ENCODE measurements around the gene BIRC6. TPM values are rescaled to one million over a fixed set of nuclear protein-coding genes. Genes with fewer than 3 reads are reported as not detected.
A peak's percentile ranks its signal among the peaks of the same experiment; 100 is the strongest.
"Not testable (repeated sequence)": the region's sequence is repeated elsewhere in the genome, so short reads cannot be mapped to it uniquely, and the experiment has no call there.

The BIRC6 gene
- total RNA-seq, 6 experiments from 2014 or later: 43.1 to 63.5 (median 47.2) TPM

DNA sequence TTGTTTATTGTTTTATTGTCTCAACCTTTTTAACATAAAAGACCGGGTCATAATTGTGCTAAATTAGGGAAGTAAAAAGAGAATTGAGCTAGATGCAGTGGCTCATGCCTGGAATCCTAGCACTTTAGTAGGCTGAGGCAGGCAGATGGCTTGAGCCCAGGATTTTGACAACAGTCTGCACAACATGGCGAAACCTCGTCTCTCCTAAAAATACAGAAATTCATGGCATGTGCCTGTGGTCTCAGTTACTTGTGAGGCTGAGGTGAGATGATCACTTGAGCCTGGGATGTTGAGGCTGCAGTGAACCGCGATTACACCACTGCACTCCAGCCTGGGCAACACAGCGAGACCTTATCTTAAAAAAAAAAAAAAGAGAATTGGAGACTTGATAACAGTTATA, 166.9 kb downstream of the BIRC6 start:
- intact Hi-C loops (cut with DNase I): no loop called here
- DNase-seq: no peak
- Histone ChIP-seq H3K4me1 (no peaks in the 10 kb centered on the region), H3K27me3 (no peaks in the 10 kb centered on the region), H3K9me3 (no peaks in the 10 kb centered on the region), H3K27ac (no peak overlapping the region), H3K36me3 (peaks cover 5 to 43% (median 12%) of the 10 kb centered on the region in 4 donors), H3K4me3 (no peak overlapping the region)
- WGBS (ENCODE audit: insufficient coverage, low coverage, low lambda C conversion rate, missing lambda C conversion rate): 96% methylated on average over 5 of the region's 6 CpGs
- no peak for ATAC-seq
- TF ChIP-seq, protein P1, sequence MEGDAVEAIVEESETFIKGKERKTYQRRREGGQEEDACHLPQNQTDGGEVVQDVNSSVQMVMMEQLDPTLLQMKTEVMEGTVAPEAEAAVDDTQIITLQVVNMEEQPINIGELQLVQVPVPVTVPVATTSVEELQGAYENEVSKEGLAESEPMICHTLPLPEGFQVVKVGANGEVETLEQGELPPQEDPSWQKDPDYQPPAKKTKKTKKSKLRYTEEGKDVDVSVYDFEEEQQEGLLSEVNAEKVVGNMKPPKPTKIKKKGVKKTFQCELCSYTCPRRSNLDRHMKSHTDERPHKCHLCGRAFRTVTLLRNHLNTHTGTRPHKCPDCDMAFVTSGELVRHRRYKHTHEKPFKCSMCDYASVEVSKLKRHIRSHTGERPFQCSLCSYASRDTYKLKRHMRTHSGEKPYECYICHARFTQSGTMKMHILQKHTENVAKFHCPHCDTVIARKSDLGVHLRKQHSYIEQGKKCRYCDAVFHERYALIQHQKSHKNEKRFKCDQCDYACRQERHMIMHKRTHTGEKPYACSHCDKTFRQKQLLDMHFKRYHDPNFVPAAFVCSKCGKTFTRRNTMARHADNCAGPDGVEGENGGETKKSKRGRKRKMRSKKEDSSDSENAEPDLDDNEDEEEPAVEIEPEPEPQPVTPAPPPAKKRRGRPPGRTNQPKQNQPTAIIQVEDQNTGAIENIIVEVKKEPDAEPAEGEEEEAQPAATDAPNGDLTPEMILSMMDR (IDR thresholded peaks at IDR 0.05): no peak
- TF ChIP-seq POLR2A (IDR thresholded peaks at IDR 0.05): no peak

DNA sequence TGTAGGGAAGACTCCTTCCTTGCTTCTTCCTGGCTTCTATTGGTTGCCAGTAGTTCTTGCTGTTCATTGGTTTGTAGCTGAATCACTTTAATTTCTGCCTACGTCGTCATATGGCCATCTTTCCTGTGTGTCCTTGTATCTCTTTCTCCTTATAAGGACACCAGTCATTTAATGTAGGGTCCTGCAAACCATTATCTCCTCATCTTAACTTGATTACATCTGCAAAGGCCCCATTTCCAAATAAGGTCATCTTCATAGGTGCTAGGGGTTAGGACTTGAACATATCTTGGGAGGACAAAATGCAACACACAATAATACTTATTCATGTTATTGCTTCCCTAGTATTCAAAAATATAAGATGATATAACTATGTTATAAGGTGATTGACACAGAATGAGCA, 175.5 kb downstream of the BIRC6 start:
- Histone ChIP-seq H3K4me3 (no peak overlapping the region), H3K4me1 (no peaks in the 10 kb centered on the region), H3K36me3 (peaks cover 0 to 14% (median 4%) of the 10 kb centered on the region in 4 donors), H3K9me3 (no peaks in the 10 kb centered on the region), H3K27ac (no peak overlapping the region), H3K27me3 (no peaks in the 10 kb centered on the region)
- ATAC-seq (no peak), DNase-seq (no peak)
- intact Hi-C loops (cut with DNase I): no loop called here
- WGBS (ENCODE audit: insufficient coverage, low coverage, low lambda C conversion rate, missing lambda C conversion rate): 100% methylated on average over 2 of the region's 2 CpGs
- TF ChIP-seq, protein P1 (IDR thresholded peaks at IDR 0.05): no peak
- no peak for TF ChIP-seq POLR2A (IDR thresholded peaks at IDR 0.05)

DNA sequence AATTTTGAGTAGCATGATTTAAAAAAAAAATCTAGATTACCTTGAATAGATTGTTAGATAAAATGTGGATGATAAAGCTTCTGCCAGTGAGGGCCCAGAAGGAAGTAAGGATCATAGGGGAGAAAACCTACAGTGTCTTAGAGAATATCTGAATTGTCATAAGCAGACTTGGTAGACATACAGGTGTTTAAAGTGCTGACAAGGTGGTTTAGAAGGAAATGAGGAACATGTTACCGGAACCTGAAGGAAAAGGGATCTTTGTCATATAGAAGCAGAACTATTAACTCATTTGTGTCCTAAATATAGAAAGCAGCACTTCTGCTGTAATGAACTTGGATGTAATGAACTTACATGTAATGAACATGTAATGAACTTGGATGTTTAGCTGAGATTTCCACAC, 176.1 kb downstream of the BIRC6 start:
- intact Hi-C loops (cut with DNase I): no loop called here
- Histone ChIP-seq H3K36me3 (peaks cover 0 to 10% (median under 1%) of the 10 kb centered on the region in 4 donors), H3K27me3 (no peaks in the 10 kb centered on the region), H3K4me3 (no peak overlapping the region), H3K27ac (no peak overlapping the region), H3K9me3 (no peaks in the 10 kb centered on the region), H3K4me1 (no peaks in the 10 kb centered on the region)
- DNase-seq (no peak), ATAC-seq (no peak)
- TF ChIP-seq POLR2A (IDR thresholded peaks at IDR 0.05): no peak
- TF ChIP-seq, protein P1 (IDR thresholded peaks at IDR 0.05): no peak
- WGBS (ENCODE audit: insufficient coverage, low coverage, low lambda C conversion rate, missing lambda C conversion rate): 65% methylated on average over 1 of the region's 1 CpG

DNA sequence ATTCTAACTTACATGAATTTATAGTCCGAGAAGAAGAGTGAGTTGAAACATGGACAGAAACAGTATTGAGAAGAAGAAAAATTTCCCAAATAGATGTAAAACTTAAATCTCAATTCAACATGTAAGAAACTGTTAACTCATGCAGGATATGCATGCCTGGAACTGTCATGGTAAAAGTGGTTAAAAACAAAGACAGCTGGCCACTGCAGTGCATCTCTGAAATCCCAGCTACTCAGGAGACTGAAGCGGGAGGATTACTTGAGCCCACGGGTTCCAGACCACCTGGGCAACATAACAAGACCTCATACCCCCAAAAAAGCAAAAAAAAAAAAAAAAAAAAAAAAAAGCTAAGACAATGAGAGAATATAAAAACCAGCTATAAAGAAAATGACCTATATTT, 178.0 kb downstream of the BIRC6 start:
- H3K36me3 ChIP-seq: peaks cover 0 to 6% (median 0%) of the 10 kb centered on the region in 4 donors
- WGBS (ENCODE audit: insufficient coverage, low coverage, low lambda C conversion rate, missing lambda C conversion rate): 76% methylated on average over 2 of the region's 3 CpGs
- intact Hi-C loops (cut with DNase I): no loop called here
- TF ChIP-seq POLR2A (IDR thresholded peaks at IDR 0.05): no peak
- TF ChIP-seq, protein P1 (IDR thresholded peaks at IDR 0.05): no peak
- H3K27ac ChIP-seq: no peak overlapping the region
- H3K4me3 ChIP-seq: no peak overlapping the region
- DNase-seq (no peak), ATAC-seq (no peak)
- H3K9me3 ChIP-seq: no peaks in the 10 kb centered on the region
- no peaks in the 10 kb centered on the region for H3K4me1 ChIP-seq
- H3K27me3 ChIP-seq: no peaks in the 10 kb centered on the region

DNA sequence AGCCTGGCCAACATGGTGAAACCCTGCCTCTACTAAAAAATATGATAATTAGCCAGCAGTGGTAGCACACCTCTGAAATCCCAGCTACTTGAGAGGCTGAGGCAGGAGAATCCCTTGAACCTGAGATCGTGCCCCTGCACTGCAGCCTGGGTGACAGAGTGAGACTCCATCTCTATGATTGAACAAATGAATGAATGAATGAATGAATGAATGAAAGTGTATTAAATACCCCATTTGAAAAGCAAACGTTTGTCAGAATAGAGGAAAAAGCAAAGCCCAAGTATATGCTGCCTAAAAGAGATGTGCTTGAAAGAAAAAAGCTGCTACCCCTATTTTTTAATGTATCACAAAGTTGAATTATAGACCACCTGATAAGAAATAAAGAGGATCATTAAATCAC, 181.9 kb downstream of the BIRC6 start:
- no peak for TF ChIP-seq POLR2A (IDR thresholded peaks at IDR 0.05)
- TF ChIP-seq, protein P1 (IDR thresholded peaks at IDR 0.05): no peak
- ATAC-seq: no peak
- Histone ChIP-seq H3K36me3 (peaks cover 0 to 8% (median under 1%) of the 10 kb centered on the region in 4 donors), H3K4me1 (no peaks in the 10 kb centered on the region), H3K27ac (no peak overlapping the region), H3K4me3 (no peak overlapping the region), H3K9me3 (no peaks in the 10 kb centered on the region), H3K27me3 (no peaks in the 10 kb centered on the region)
- DNase-seq: no peak
- intact Hi-C loops (cut with DNase I): no loop called here
- WGBS (ENCODE audit: insufficient coverage, low coverage, low lambda C conversion rate, missing lambda C conversion rate): 81% methylated on average over 2 of the region's 2 CpGs

DNA sequence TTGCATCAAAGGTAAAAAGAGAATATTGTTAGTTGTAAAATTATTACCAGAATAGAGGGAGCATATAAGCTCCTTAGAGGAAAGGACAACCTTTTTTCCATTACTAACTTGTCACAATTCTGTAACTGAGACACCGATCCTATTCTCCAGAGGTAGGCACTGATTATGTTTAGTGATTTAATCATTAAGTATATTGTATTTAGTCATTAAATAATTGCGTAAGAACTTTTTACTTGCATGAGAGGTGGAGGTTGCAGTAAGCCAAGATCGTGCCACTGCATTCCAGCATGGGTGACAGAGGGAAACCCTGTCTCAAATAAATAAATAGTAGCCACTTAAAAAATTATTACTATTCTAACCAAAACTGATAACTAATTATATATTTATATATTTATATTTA, 195.7 kb downstream of the BIRC6 start:
- H3K4me3 ChIP-seq; H3K27me3 ChIP-seq; DNase-seq; intact Hi-C loops (cut with DNase I); H3K27ac ChIP-seq; H3K4me1 ChIP-seq; H3K9me3 ChIP-seq: not testable (repeated sequence)
- peak; percentile 48 to 80 (median 77) for ATAC-seq
- H3K36me3 ChIP-seq: peaks cover 0 to 12% (median 0%) of the 10 kb centered on the region in 4 donors
- WGBS (ENCODE audit: insufficient coverage, low coverage, low lambda C conversion rate, missing lambda C conversion rate): 31% methylated on average over 3 of the region's 3 CpGs
